NOMO-1 treated with DMSO at 0.1 percent for 48 hours (cell line): Measurements from ENCODE around the gene CCDC196.

Source experiments
- DNase-seq: peaks from one replicate; lab custom pipeline; 2025; ENCODE audit not compliant: unreplicated experiment; lab: John Stamatoyannopoulos, UW

CCDC196 gene, protein sequence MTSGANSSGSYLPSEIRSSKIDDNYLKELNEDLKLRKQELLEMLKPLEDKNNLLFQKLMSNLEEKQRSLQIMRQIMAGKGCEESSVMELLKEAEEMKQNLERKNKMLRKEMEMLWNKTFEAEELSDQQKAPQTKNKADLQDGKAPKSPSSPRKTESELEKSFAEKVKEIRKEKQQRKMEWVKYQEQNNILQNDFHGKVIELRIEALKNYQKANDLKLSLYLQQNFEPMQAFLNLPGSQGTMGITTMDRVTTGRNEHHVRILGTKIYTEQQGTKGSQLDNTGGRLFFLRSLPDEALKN

DNA sequence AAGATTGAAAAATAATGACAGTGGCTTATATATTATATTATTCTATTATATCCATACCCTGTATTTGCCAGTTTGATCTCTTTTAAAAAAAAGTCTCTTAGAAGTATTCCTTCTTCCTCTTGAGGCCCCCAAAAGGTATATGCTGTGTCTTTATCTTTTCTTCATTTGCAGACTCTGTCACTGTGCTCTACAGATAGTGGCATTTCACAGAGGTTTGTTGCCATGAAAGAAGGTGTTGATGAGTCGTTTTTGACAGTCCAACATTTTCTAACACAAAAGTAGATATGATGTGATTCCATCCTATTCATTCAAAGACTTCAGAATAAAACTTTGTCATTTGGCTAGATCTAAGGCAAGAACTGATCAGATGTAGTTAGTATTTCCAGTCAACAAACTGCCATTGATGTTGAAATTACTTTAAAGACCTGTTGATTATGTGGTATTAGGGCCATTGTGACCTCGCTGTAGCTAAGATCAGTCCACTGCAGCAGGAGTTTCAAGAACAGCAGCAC is at the start of gene CCDC196:
TSS of gene CCDC196 (plus strand) at position 462 of the 512 bp plus-strand sequence. CDS start 132 bp downstream, outside the sequence.
- DNase-seq: no peak

DNA sequence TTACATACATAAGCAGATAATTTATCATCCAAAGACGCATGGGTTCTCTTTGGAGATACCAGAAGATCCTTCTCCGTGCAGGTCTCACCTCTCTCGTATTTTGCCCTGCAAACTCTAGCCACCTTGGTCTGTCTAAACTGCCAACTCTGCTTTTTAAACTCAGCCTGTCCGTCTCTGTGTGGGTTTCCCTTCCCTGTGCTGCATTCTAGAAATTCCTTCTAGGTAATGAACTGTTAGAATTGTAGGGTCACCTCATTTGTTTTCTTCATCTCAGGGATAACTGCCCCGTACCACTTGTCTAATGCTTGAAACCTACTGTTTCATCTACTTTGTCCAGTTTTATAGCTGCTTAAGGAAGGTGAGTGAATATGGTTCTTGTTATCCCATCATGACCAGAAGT is 45.4 kb upstream of the CCDC196 start:
- no peak for DNase-seq

DNA sequence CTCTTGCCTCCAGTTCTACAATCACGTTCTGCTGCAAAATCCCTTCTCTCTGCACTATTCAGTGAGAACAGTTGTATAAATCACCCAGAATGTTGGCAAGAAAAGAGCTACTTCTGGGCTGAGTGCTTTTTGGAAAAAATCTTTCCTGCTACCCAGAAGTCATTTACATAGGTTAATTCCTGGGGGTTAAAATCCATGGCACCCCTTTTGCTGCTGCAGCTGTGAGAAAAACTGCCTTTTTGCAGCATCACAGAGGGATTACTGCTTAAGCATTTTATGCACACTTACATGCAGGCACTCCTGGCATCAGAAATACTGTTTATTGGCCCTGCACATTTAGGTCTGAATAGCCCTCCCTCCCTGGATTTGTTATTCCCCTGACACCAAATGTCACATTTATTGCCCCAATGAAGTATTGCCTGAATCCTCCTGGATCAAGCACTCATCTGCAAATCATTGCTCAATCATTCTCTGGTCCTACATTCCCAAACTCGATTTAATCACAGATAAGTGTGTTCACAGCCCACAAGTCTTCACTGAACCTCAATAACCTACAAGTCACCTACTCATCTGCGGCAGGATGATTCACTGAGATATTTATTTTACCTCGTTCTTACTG is 43.1 kb upstream of the CCDC196 start:
- DNase-seq: no peak

DNA sequence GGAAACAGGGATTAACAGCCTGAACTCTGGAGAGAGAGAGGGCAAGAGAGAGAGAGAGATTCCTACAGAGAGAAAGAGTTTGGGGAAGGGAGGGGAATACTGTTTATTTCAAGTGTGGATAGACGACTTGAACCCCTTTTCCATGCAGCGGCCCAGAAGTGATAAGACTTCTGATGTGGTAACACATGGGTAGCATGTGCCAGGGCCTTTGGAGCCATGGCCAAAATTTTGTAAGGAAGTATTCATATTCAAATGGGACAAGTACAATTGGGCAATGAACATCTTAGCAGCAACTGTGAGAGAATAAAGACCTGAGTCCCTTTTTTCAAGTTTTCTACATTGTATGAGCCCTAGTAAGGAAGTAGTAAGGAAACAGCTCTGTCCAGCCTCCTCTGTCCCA is 42.4 kb upstream of the CCDC196 start:
- no peak for DNase-seq

DNA sequence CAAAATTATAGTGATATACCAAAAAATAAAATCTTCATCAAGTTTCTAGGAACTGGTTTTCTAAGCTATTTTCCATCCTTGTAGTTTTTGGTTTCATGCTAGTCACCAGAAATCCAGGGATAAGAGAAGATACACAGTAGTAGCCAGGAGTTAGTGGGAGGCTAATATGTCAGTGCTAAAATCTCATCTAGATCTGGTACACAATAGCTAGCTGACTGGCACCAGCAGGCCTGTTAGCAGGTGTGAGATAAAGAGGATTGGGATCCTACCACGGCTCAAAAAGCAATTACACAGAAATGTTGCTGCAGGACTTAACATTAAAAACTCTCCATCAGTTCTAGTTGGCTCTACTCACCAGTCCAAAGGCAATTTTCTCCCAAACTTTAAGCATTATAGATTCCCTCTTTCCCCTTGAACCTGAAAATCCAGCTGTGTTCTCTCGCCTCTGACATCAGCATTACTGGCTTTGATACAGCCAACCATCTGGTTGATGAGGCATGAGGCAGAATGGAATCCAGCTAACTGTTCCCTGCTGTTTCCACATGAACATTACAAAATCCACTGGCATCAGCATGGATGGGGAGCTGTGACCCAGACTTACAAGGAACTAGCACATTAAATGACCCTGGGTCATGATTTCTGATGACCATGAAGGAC is 41.8 kb upstream of the CCDC196 start:
- DNase-seq: no peak

DNA sequence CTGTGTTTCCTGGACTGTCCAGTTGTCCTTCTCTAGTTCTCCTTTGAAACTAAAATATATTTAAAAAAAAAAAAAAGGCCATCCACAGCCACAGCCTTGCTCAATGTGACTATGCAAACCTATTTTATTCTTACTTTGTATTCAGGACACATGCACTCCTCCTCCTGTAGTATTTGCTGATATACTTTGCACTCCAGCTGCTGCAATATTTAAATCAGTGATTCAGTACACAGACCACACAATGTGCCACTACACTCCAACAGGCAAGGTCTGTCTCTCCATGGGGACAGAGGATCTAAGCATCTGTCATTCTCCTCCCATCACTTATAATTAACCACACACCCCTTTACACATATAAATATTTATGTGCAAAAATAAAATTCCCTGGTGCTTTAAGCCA is 40.2 kb upstream of the CCDC196 start:
- DNase-seq: no peak

DNA sequence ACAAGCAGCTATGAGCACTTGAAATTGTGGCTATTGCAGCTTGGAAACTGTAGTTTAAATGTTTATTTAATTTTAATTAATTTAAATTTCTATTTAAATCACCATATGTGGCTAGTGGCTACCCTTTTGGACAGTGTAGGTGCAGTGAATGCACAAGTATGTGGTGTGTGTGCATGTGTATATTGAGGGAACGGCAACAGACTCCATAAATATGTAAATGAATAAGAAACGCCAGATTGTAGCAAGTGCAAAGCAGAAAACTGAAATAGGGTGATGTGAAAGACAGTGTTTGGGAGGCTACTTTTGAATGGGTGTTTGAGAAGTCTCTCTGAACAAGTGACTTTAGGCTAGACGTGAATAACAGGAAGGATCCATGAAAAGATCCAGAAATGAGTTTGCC is 32.7 kb upstream of the CCDC196 start:
- DNase-seq: no peak

DNA sequence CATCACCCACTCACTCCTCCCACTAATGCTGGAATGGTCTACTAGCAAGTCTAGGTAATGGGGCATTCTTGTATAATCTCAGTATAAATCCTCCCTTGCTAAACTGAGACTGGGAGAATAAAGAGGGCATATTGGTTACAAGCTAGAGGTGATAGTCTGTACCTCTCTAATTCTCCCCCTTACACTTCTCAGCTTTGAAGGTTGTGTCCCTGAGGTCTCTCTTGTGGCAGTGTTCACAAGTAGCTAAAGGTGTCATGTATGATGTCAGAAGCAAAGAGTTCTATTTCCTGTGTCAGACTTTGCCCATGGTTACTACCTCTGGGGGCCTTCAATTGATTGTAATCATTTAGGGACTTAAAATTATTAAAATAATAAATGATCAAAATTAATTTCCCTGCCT is 26.6 kb upstream of the CCDC196 start:
- DNase-seq: no peak

DNA sequence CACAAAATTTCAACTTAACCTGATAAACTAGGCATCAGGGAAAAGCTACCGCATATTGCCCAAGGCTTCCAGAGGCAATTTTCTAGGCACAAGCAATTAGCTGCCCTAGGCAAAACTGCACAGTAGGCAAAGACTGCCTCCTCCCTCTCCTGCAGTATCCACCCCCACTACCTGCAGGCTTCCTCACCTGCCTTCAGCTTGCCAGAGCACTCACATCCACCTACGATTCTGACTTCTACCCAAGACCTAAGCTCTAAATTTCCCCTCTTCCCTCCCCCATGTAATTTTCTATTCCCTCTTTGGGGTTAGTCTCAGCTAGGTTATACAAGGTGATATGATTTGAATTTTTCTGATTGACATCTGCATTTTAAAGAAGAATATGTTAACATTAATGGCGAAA is 21.9 kb upstream of the CCDC196 start:
- no peak for DNase-seq

DNA sequence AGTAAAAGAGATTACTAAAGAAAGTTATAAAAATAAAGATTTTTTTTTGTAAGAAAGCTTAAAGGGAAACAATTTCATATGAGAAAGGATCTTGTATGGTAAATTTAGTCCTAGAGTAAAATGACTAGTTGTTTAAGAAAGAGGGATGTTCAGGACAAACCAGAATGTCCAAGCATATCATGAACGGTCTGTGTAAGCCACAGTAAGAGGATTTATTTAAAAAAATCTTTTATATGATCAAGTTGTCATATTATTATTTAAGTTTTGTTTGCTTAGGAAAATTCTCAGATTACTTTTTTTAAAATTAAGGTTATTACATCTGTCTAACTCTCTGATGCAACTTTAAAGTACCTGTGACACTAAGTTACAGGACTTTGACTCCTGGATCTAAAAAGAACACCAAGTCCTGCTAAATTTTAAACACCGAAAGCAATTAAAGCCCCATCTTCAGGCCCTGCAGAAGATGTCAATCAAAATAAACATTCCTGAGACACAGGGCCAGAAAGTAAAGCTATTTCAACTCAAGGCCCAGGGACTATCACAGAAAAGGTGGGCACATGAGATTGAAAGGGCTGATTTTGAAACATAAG is 17.3 kb upstream of the CCDC196 start:
- no peak for DNase-seq

DNA sequence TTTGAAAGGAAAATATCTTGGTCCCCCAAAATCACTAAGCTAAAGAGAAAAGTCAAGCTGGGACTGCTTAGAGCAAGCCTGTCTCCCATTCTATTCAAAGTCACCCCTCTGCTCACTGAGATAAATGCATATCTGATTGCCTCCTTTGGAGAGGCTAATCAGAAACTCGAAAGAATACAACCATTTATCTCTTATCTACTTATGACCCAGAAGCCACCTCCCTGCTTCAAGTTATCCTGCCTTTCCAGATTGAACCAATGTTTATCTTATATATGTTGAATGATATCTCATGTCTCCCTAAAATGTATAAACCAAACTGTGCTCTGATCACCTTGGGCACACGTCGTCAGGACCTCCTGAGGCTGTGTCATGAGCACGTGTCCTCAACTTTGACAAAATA is 14.6 kb upstream of the CCDC196 start:
- DNase-seq: no peak

DNA sequence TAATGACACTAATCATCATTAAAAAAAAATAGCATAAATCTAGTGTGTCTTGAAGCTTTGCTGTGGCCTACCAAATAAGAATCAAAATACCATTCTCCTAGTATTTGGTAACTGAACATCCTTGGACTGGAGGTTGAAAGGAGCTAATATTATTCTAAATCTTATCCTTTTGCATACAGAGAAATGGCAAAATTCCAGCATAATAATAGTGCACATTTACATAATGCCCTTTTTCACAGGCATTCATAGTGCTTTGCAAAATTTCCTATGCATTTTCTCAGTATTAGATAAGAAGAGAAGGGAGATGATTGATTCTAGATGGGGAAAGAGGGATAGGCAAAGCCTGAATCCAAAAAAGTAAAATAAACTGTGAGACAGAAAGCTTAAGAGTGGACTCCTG is 13.9 kb upstream of the CCDC196 start:
- DNase-seq: no peak

DNA sequence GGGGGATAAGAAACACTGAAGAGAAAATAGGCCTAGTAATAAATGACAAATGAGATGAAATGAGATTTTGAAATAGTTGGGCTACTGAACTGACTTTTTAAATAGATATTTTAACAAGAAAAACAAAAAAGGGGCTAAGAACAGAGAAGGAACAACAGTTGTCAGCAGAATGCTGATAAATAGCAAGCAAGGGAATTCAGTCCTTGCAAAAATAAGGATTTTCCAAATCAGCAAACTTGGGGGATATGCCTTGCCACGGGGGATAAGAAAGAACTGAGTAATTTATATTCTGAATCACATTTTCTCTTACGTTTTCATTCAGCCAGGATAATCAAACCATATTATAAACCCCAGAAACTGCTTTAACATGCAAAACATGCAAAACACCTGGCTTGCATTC is 12.9 kb upstream of the CCDC196 start:
- DNase-seq: no peak

DNA sequence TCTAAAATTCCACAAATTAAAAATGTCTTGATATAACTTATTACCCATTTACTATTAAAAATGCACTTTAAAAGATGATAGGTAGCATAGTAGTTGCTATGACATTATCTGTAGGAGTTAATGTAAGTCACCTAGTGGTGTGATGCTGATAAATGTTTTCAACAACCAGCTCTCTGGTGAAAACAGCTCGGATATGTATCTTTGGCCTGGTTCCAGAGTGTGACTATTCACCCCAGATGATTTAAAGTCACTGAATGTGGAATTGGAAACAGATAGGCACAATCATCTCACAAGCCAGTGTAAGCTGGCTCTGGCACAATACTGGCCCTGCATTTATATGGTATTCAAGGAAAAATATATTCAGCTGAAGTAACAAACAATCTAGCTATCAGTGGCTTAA is 9.2 kb upstream of the CCDC196 start:
- DNase-seq: no peak

DNA sequence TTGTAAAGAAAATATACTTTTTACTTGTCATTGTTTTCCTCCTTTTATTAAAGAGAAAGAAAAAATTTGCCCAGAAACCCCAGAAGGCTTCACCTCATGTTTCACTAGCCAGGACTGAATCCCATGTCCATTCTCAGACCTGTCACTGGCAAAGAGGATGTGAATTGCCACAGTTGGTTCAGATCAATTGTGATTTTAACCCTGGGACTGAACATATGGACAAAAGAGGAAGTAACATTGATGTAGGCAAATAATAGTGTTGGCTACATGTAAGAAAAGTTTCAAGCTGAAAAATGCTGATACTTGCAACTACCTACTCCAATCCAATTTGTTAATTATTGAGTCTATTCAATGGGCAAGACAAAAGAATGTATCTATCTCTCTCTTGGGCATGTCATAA is 8.6 kb upstream of the CCDC196 start:
- DNase-seq: peak; percentile 18

DNA sequence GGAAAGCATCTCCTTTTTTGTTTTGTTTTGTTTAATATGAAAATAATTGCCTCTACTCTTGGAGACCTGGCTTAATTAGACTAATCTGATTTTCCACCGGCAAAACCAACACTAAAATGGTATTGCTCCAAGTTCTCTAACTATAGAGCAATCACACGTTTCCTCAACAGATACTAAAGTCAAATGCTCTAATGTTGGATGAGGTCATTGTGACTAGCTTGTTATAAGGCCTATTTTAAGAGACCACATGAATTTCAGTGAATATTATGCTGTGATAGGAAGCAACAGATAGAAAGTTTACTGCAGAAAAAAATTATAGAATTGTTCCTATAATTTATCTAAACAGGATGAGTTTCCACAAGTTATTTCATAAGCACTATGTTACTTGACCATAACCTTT is 3.3 kb upstream of the CCDC196 start:
- DNase-seq: no peak

DNA sequence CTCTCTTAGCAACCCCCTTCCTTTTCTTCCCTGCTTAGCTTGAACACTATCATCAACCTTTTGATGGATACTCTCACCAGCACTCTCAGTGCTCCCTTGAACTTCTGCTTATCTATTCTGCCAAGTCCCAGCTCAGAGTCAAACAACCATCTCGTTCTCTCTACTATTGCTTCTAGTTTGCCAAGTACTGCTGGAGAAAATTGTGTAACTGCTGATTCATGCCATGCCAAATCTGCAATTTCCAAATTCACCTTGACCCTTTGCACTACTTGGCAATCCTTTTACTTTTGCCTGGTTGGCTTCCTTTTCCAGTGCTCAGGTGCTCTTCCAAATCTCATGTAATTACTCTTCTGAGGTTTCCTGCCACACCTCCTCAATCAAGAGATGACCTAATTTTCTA is 2.8 kb upstream of the CCDC196 start:
- no peak for DNase-seq

DNA sequence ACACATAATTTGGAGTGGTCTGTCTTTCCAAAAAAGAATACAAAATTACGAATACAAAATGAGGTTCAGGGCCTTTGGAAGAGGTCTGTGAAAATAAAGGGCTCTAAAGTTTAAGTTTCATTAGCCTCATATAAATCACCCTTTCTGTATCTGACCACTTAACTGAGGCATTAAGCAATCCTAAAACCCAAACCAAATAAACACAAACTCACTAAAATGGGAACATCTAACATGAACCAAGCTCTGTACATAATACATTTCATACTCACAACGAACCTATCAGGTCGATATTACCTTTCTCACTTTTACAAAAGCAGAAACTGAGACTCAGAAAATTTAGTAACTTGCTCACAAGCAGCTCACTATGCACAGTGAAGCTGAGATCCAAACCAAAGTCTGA is 1.1 kb upstream of the CCDC196 start:
- no peak for DNase-seq

DNA sequence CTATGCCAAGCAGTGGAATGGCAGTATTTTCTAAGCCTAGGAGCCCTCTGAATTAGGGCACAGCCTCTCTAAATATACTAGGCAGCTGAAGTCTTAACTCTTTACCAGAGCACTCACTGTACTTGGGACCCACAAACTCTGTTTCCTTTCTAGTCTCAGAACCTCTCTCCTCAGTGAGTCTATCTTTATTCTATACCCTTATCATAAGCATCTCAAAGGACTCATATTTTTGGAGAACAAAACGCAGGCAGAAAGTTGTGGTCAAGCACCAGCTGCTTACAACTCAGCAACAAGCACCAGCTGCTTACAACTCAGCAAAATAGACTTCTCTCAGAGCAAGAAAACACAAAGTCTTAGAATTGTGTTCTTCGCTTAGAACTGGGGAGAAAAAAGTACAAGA is 993 bp downstream of the CCDC196 start:
- DNase-seq: no peak

DNA sequence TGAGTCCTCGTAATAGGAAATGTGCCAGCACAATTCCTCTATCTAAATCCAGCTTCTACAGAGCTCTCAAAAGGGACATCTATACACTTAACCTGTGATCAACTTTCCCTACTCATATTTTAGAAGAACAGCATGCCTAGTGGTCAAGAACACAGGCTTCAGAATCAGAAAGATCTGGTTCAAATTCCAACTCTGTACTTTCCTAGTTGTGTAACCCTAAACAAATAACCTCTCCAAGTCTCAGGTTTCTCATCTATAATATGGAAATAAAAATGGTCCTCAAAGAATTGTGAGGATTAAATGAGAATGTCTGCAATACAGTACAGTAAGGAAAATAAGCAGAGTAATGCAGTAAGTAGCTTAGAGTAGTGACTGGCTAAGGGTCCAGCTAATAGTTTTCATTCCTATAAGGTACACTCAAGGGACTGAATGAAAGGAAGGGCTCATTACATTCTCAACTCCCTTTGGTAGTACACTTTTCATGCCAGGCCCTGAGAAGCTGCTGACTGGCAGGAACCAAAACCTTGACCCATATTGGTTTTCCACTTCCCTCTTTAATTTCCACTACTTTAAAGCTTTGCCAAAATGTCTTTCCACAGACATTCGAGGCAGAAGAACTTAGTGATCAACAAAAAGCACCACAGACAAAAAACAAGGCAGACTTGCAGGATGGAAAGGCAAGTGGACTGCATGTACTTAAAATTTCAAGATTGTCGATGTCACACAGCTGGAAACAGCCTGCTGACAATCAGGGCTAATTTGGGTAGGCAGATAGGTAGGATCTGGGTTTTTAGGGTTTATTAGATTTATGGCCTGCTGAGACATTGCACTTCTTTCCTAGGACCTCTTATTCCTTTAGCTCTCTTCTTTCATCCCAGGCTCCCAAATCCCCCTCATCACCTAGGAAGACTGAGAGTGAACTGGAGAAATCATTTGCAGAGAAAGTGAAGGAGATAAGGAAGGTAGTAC is 4.3 kb downstream of the CCDC196 start:
- DNase-seq: no peak

DNA sequence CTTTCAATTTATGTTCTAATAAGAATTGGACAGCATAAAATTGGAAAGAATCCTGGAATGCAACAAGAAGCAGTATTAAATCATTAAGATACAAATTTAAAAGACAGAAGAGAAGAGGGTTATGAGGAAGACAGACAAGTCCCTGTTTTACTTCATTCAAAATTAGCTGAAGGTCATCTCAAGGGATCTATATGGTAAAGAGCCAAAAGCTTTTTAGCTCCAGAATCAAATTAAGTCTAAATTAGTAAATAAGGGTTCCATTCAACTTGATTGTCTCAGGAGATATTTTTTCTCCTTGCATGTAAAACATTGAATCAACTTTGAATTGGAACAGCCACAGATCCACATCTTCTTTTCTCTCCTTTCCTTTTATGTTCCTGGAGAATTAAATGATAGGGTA is 7.6 kb downstream of the CCDC196 start:
- no peak for DNase-seq
